ENCODE data around the gene COL4A3.
"Not testable (repeated sequence)": the region's sequence is repeated elsewhere in the genome, so short reads cannot be mapped to it uniquely, and the experiment has no call there.

The COL4A3 gene

GRCh38 chr2:227194219-227194618, 29.8 kb downstream of the COL4A3 start:
- Mint-ChIP-seq H3K27ac (ENCODE audit: low read depth) (no peak overlapping the region), H3K36me3 (ENCODE audit: insufficient read depth) (no peaks in the 10 kb centered on the region), H3K4me3 (no peak overlapping the region), H3K27me3 (peaks cover 24% of the 10 kb centered on the region), H3K4me1 (no peaks in the 10 kb centered on the region), H3K9me3 (no peaks in the 10 kb centered on the region)
- DNase-seq (ENCODE audit: low spot score in 2 of 2) (no peak), ATAC-seq (replicated peaks; ENCODE audit: extremely low read depth, poor library complexity, severe bottlenecking) (no peak)

- Mint-ChIP-seq H3K4me1 (no peaks in the 10 kb centered on the region), H3K36me3 (ENCODE audit: insufficient read depth) (no peaks in the 10 kb centered on the region), H3K27ac (ENCODE audit: low read depth) (no peak overlapping the region), H3K9me3 (no peaks in the 10 kb centered on the region), H3K4me3 (no peak overlapping the region), H3K27me3 (no peaks in the 10 kb centered on the region)
- DNase-seq (ENCODE audit: low spot score in 2 of 2): no peak
- ATAC-seq (replicated peaks; ENCODE audit: extremely low read depth, poor library complexity, severe bottlenecking): no peak
Measured at GRCh38 chr2:227198866-227199265, 34.4 kb downstream of the COL4A3 start.

- H3K36me3 Mint-ChIP-seq (ENCODE audit: insufficient read depth): no peaks in the 10 kb centered on the region
- no peak overlapping the region for H3K4me3 Mint-ChIP-seq
- no peak for ATAC-seq (replicated peaks; ENCODE audit: extremely low read depth, poor library complexity, severe bottlenecking)
- H3K4me1 Mint-ChIP-seq: no peaks in the 10 kb centered on the region
- no peak for DNase-seq (ENCODE audit: low spot score in 2 of 2)
- H3K27me3 Mint-ChIP-seq: peaks cover 12% of the 10 kb centered on the region
- H3K27ac Mint-ChIP-seq (ENCODE audit: low read depth): no peak overlapping the region
- H3K9me3 Mint-ChIP-seq: no peaks in the 10 kb centered on the region
Measured at GRCh38 chr2:227201771-227202170, 37.3 kb downstream of the COL4A3 start.

DNA sequence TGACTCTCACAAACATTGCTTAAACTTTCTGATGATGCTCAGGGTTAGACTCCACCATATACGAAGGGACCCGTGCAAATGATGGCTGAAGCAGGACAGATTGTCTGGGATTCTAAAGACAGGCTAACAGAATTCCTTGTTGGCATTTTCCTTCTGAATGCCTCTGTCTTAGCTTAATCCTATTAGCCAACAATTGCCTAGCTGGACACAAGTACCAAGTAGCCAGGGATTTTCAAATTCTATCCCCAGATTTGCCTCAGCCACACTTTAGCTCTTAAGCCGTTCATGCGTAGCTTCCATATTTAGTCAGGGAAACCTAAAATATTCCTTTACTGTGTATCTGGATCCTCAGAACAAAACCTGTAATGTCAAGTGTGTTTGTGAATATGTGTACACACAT, 40.0 kb downstream of the COL4A3 start:
- H3K4me1 Mint-ChIP-seq: no peaks in the 10 kb centered on the region
- ATAC-seq (replicated peaks; ENCODE audit: extremely low read depth, poor library complexity, severe bottlenecking): no peak
- H3K9me3 Mint-ChIP-seq: no peaks in the 10 kb centered on the region
- H3K27ac Mint-ChIP-seq (ENCODE audit: low read depth): no peak overlapping the region
- no peak overlapping the region for H3K4me3 Mint-ChIP-seq
- H3K27me3 Mint-ChIP-seq: peaks cover 39% of the 10 kb centered on the region
- no peak for DNase-seq (ENCODE audit: low spot score in 2 of 2)
- no peaks in the 10 kb centered on the region for H3K36me3 Mint-ChIP-seq (ENCODE audit: insufficient read depth)

DNA sequence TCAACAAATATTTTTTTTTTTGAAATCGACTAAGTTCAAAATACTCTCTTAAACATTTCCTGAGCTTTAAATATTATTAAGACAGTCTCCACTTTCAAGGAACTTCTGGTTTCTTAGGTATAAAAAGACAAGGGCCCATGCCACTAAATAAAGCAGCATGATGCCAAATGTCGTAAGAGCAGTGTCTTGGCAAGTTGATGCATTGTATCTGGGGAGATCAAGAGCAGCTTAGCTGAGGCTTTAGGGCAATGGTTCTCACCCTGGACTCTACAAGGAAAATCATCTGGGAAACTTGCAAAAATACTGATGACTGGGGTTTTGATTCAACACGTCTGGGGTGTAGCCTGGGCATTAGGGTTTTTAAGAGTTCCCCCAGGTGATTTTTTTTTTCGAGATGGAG, 41.3 kb downstream of the COL4A3 start:
- ATAC-seq (replicated peaks; ENCODE audit: extremely low read depth, poor library complexity, severe bottlenecking): no peak
- no peak overlapping the region for H3K4me3 Mint-ChIP-seq
- no peak overlapping the region for H3K27ac Mint-ChIP-seq (ENCODE audit: low read depth)
- DNase-seq (ENCODE audit: low spot score in 2 of 2): no peak
- H3K36me3 Mint-ChIP-seq (ENCODE audit: insufficient read depth): no peaks in the 10 kb centered on the region
- no peaks in the 10 kb centered on the region for H3K4me1 Mint-ChIP-seq
- H3K9me3 Mint-ChIP-seq: no peaks in the 10 kb centered on the region
- peaks cover 42% of the 10 kb centered on the region for H3K27me3 Mint-ChIP-seq

- H3K4me3 Mint-ChIP-seq: no peak overlapping the region
- ATAC-seq (replicated peaks; ENCODE audit: extremely low read depth, poor library complexity, severe bottlenecking) (no peak), DNase-seq (ENCODE audit: low spot score in 2 of 2) (no peak)
- no peaks in the 10 kb centered on the region for H3K4me1 Mint-ChIP-seq
- no peaks in the 10 kb centered on the region for H3K36me3 Mint-ChIP-seq (ENCODE audit: insufficient read depth)
- H3K9me3 Mint-ChIP-seq: no peaks in the 10 kb centered on the region
- H3K27ac Mint-ChIP-seq (ENCODE audit: low read depth): no peak overlapping the region
- peaks cover 42% of the 10 kb centered on the region for H3K27me3 Mint-ChIP-seq
Measured at GRCh38 chr2:227206406-227206805, 42.0 kb downstream of the COL4A3 start.

GRCh38 chr2:227207573-227207972, 43.1 kb downstream of the COL4A3 start:
- H3K27ac Mint-ChIP-seq (ENCODE audit: low read depth): no peak overlapping the region
- no peaks in the 10 kb centered on the region for H3K9me3 Mint-ChIP-seq
- H3K4me1 Mint-ChIP-seq: no peaks in the 10 kb centered on the region
- H3K4me3 Mint-ChIP-seq: no peak overlapping the region
- no peak for DNase-seq (ENCODE audit: low spot score in 2 of 2)
- H3K27me3 Mint-ChIP-seq: peaks cover 49% of the 10 kb centered on the region
- ATAC-seq (replicated peaks; ENCODE audit: extremely low read depth, poor library complexity, severe bottlenecking): no peak
- H3K36me3 Mint-ChIP-seq (ENCODE audit: insufficient read depth): no peaks in the 10 kb centered on the region

GRCh38 chr2:227214622-227215041, 50.2 kb downstream of the COL4A3 start:
- DNase-seq (ENCODE audit: low spot score in 2 of 2) (no peak), ATAC-seq (replicated peaks; ENCODE audit: extremely low read depth, poor library complexity, severe bottlenecking) (no peak)
- H3K27me3 Mint-ChIP-seq: peaks cover 11% of the 10 kb centered on the region
- no peak overlapping the region for H3K27ac Mint-ChIP-seq (ENCODE audit: low read depth)
- H3K36me3 Mint-ChIP-seq (ENCODE audit: insufficient read depth): no peaks in the 10 kb centered on the region
- no peaks in the 10 kb centered on the region for H3K4me1 Mint-ChIP-seq
- H3K9me3 Mint-ChIP-seq: no peaks in the 10 kb centered on the region
- H3K4me3 Mint-ChIP-seq: no peak overlapping the region

DNA sequence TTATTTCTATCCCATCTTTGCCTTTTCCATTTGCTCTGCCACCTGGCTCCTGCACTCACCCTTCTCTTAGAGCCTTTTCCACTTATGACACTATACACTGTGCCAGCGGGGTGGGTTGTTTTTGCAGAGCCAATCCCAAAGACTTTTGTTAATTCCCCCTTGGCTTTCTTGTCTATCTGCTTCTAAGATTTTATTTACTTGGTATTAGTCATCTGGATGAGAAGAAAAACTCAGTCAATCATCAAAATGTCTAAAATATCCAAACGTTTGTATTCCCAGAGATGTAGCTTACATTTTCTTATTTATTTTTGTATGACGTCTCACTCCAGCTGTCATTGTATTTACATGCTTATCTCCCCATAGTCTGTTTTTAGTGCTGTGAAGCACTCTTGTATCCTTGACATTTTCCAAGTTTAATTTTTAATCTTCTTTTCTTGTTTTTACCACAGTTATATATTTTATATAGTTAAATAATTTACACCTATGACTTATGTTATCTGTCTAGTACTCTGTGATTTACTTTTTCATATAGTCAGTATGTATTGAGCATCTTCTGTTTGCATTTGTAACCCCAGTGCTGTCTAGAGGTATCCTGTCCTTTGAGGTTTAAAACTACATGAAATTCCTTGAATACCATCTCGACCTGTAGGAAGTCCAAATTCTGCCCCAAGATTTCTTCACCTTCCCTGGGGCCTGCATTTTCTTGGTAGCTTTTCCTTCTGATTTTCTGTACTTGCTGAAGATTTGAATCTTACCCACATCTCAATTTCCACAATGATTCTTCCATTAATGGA, 55.1 kb downstream of the COL4A3 start:
- Mint-ChIP-seq H3K36me3 (ENCODE audit: insufficient read depth) (peaks cover 3% of the 10 kb centered on the region), H3K4me3 (no peak overlapping the region), H3K27me3 (peaks cover 13% of the 10 kb centered on the region), H3K4me1 (no peaks in the 10 kb centered on the region), H3K27ac (ENCODE audit: low read depth) (no peak overlapping the region), H3K9me3 (no peaks in the 10 kb centered on the region)
- DNase-seq (ENCODE audit: low spot score in 2 of 2) (no peak), ATAC-seq (replicated peaks; ENCODE audit: extremely low read depth, poor library complexity, severe bottlenecking) (no peak)

- Mint-ChIP-seq H3K4me1 (no peaks in the 10 kb centered on the region), H3K36me3 (ENCODE audit: insufficient read depth) (peaks cover 3% of the 10 kb centered on the region), H3K4me3 (no peak overlapping the region), H3K9me3 (no peaks in the 10 kb centered on the region), H3K27me3 (peaks cover 23% of the 10 kb centered on the region), H3K27ac (ENCODE audit: low read depth) (no peak overlapping the region)
- no peak for ATAC-seq (replicated peaks; ENCODE audit: extremely low read depth, poor library complexity, severe bottlenecking)
- DNase-seq (ENCODE audit: low spot score in 2 of 2): no peak
Measured at GRCh38 chr2:227221120-227221519, 56.7 kb downstream of the COL4A3 start.

GRCh38 chr2:227222292-227222691, 57.9 kb downstream of the COL4A3 start:
- DNase-seq (ENCODE audit: low spot score in 2 of 2) (no peak), ATAC-seq (replicated peaks; ENCODE audit: extremely low read depth, poor library complexity, severe bottlenecking) (no peak)
- H3K36me3 Mint-ChIP-seq (ENCODE audit: insufficient read depth): peaks cover 3% of the 10 kb centered on the region
- H3K4me1 Mint-ChIP-seq: no peaks in the 10 kb centered on the region
- no peak overlapping the region for H3K4me3 Mint-ChIP-seq
- peaks cover 26% of the 10 kb centered on the region for H3K27me3 Mint-ChIP-seq
- no peaks in the 10 kb centered on the region for H3K9me3 Mint-ChIP-seq
- H3K27ac Mint-ChIP-seq (ENCODE audit: low read depth): no peak overlapping the region

DNA sequence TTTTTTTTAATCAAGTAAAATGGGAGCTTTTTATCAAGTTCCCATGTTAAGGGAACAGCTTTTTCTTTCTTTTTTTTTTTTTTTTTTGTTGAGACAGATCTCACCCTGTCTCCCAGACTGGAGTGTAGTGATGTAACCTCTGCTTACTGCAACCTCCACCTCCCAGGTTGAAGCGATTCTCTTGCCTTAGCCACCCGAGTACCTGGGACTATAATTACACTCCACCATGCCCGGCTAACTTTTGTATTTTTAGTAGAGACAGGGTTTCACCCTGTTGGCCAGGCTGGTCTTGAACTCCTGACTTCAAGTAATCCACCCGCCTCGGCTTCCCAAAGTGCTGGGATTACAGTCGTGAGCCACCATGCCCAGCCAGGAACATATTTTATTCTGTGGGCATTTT, 61.2 kb downstream of the COL4A3 start:
- not testable (repeated sequence) for H3K4me3 Mint-ChIP-seq; H3K4me1 Mint-ChIP-seq; ATAC-seq (replicated peaks; ENCODE audit: extremely low read depth, poor library complexity, severe bottlenecking); DNase-seq (ENCODE audit: low spot score in 2 of 2); H3K9me3 Mint-ChIP-seq; H3K27ac Mint-ChIP-seq (ENCODE audit: low read depth); H3K36me3 Mint-ChIP-seq (ENCODE audit: insufficient read depth)
- H3K27me3 Mint-ChIP-seq: peaks cover 47% of the 10 kb centered on the region

- H3K4me3 Mint-ChIP-seq: no peak overlapping the region
- H3K9me3 Mint-ChIP-seq: peaks cover 6% of the 10 kb centered on the region
Measured at GRCh38 chr2:227228061-227228667, 63.7 kb downstream of the COL4A3 start.

More at GRCh38 chr2:227228061-227228667, 63.7 kb downstream of the COL4A3 start:
- no peak for DNase-seq (ENCODE audit: low spot score in 2 of 2)
- ATAC-seq (replicated peaks; ENCODE audit: extremely low read depth, poor library complexity, severe bottlenecking): no peak
- Mint-ChIP-seq H3K36me3 (ENCODE audit: insufficient read depth) (no peaks in the 10 kb centered on the region), H3K27ac (ENCODE audit: low read depth) (no peak overlapping the region), H3K27me3 (peaks cover 45% of the 10 kb centered on the region), H3K4me1 (no peaks in the 10 kb centered on the region)

All from central memory CD8-positive, alpha-beta T cell (primary cell).